Effector memory CD8-positive, alpha-beta T cell (primary cell): ENCODE results near the gene METTL24.
A peak's percentile ranks its signal among the peaks of the same experiment; 100 is the strongest.

ENCODE experiments used
- ATAC-seq: fragments of 150-1000 bp; cut with Tn5 transposase; replicated peaks from 2 replicates; pipeline ENCODE4 v1.10.0; 2021; ENCODE audit warnings: mild to moderate bottlenecking, moderate library complexity
- DNase-seq, 3 experiments: peaks; one replicate each; pipeline ENCODE4 v3.0.0; 2021
- H3K27ac Mint-ChIP-seq, 2 donors: one replicate each; pipeline ENCODE4 v1.8.0; 2022; ENCODE audit warnings: mild to moderate bottlenecking in 2 of 2, mixed read lengths in 2 of 2, moderate library complexity in 2 of 2
- H3K27me3 Mint-ChIP-seq, 2 donors: one replicate each; pipeline ENCODE4 v1.8.0; 2022; ENCODE audit warnings: mixed read lengths in 2 of 2
- H3K36me3 Mint-ChIP-seq: one replicate; pipeline ENCODE4 v1.8.0; 2022; ENCODE audit warnings: mild to moderate bottlenecking, moderate library complexity, mixed read lengths; ENCODE audit not compliant: insufficient read depth
- H3K4me1 Mint-ChIP-seq, 2 donors: one replicate each; pipeline ENCODE4 v1.8.0; 2022; ENCODE audit warnings: low read depth in 2 of 2, mixed read lengths in 2 of 2
- H3K4me3 Mint-ChIP-seq, 2 donors: one replicate each; pipeline ENCODE4 v1.8.0; 2022; ENCODE audit warnings: mild to moderate bottlenecking in 2 of 2, mixed read lengths in 2 of 2, moderate library complexity in 2 of 2
- H3K9me3 Mint-ChIP-seq, 2 donors: one replicate each; pipeline ENCODE4 v1.8.0; 2022; ENCODE audit warnings: mixed read lengths in 2 of 2

Gene METTL24

DNA sequence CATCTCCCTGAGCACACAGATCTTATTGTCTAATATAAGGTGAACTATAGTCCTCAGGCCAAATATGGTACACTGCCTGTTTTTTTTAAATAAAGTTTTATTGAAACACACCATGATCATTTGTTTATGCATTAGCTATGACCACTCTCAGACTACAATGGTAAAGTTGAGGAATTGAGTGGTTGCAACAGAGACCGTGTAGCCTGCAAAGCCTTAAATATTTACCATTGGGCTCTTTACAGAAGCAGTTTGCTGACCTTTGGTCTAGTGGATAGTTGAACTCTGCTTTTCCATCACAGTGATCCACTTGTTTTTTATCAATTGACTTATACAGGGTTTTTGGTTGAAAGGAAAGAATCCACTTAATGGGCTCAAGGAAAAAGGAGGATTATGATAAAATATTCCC, 27.3 kb upstream of the METTL24 start:
- DNase-seq (no peak), ATAC-seq (no peak)
- peaks cover 0 to 5% of the 10 kb centered on the region in 2 donors for H3K4me1 Mint-ChIP-seq
- no peaks in the 10 kb centered on the region for H3K36me3 Mint-ChIP-seq
- peaks cover 0 to 5% of the 10 kb centered on the region in 2 donors for H3K9me3 Mint-ChIP-seq
- H3K4me3 Mint-ChIP-seq: no peak overlapping the region
- no peak overlapping the region for H3K27ac Mint-ChIP-seq
- H3K27me3 Mint-ChIP-seq: peaks cover 6 to 10% of the 10 kb centered on the region in 2 donors

- ATAC-seq: no peak
- peaks cover 0 to 5% of the 10 kb centered on the region in 2 donors for H3K9me3 Mint-ChIP-seq
These were observed 20.4 kb upstream of the METTL24 start for GRCh38 chr6:110378552-110378951.

GRCh38 chr6:110369066-110369465, 10.9 kb upstream of the METTL24 start:
- DNase-seq (no peak), ATAC-seq (no peak)
- H3K36me3 Mint-ChIP-seq: no peaks in the 10 kb centered on the region
- H3K9me3 Mint-ChIP-seq: no peaks in the 10 kb centered on the region
- no peak overlapping the region for H3K4me3 Mint-ChIP-seq
- peaks cover 5 to 8% of the 10 kb centered on the region in 2 donors for H3K4me1 Mint-ChIP-seq
- H3K27ac Mint-ChIP-seq: no peak overlapping the region
- H3K27me3 Mint-ChIP-seq: peaks cover 30 to 31% of the 10 kb centered on the region in 2 donors

More at GRCh38 chr6:110378552-110378951, 20.4 kb upstream of the METTL24 start:
- peaks cover 12 to 36% of the 10 kb centered on the region in 2 donors for H3K27me3 Mint-ChIP-seq
- DNase-seq: no peak
- H3K4me1 Mint-ChIP-seq: no peaks in the 10 kb centered on the region
- H3K27ac Mint-ChIP-seq: no peak overlapping the region
- H3K4me3 Mint-ChIP-seq: no peak overlapping the region
- no peaks in the 10 kb centered on the region for H3K36me3 Mint-ChIP-seq

- DNase-seq: no peak
- H3K4me1 Mint-ChIP-seq: peaks cover 5 to 8% of the 10 kb centered on the region in 2 donors
- H3K36me3 Mint-ChIP-seq: no peaks in the 10 kb centered on the region
- H3K9me3 Mint-ChIP-seq: no peaks in the 10 kb centered on the region
- H3K4me3 Mint-ChIP-seq: no peak overlapping the region
- ATAC-seq: no peak
- H3K27ac Mint-ChIP-seq: no peak overlapping the region
- H3K27me3 Mint-ChIP-seq: peaks cover 35% of the 10 kb centered on the region in 2 donors
These were observed 10.1 kb upstream of the METTL24 start for GRCh38 chr6:110368284-110368683.

- Mint-ChIP-seq H3K27ac (no peak overlapping the region), H3K9me3 (no peaks in the 10 kb centered on the region), H3K27me3 (peaks cover 34 to 35% of the 10 kb centered on the region in 2 donors), H3K36me3 (no peaks in the 10 kb centered on the region), H3K4me1 (peaks cover 5 to 8% of the 10 kb centered on the region in 2 donors), H3K4me3 (no peak overlapping the region)
- ATAC-seq (no peak), DNase-seq (no peak)
These were observed 9.7 kb upstream of the METTL24 start for GRCh38 chr6:110367825-110368224.

DNA sequence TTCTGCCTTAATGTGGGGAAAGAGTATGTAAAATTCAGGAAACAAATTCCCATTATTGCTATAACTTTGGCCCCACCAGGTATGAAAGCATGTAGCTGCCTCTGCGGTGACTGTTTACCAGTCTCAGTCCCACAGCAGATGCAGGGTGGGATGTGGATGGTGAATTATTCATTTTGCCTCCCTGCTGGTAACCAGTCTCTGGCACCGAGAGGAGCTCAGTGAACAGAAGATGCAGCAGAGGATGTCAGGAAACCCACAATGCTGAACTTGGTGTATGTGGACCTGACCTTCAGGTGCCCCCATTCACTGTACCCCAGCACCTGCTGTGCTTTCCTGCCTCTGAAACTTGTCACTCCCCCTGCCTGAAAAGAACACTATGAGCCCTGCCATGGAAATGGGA, 8.8 kb upstream of the METTL24 start:
- H3K27ac Mint-ChIP-seq: no peak overlapping the region
- no peaks in the 10 kb centered on the region for H3K36me3 Mint-ChIP-seq
- peaks cover 5 to 8% of the 10 kb centered on the region in 2 donors for H3K4me1 Mint-ChIP-seq
- ATAC-seq (peak; percentile 74), DNase-seq (no peak)
- peak overlapping the region in 1 of 2 donors; percentile 13 for H3K4me3 Mint-ChIP-seq
- no peaks in the 10 kb centered on the region for H3K9me3 Mint-ChIP-seq
- H3K27me3 Mint-ChIP-seq: peaks cover 35% of the 10 kb centered on the region in 2 donors

- Mint-ChIP-seq H3K4me3 (peak overlapping the region; percentile 13 to 23), H3K4me1 (peaks cover 5 to 8% of the 10 kb centered on the region in 2 donors), H3K27me3 (peaks cover 29 to 35% of the 10 kb centered on the region in 2 donors), H3K36me3 (no peaks in the 10 kb centered on the region), H3K27ac (peak overlapping the region in 1 of 2 donors; percentile 19), H3K9me3 (peaks cover 0 to 1% of the 10 kb centered on the region in 2 donors)
- no peak for DNase-seq
- ATAC-seq: peak; percentile 39
These were observed 8.1 kb upstream of the METTL24 start for GRCh38 chr6:110366256-110366655.

GRCh38 chr6:110364364-110365105, 6.4 kb upstream of the METTL24 start:
- ATAC-seq (no peak), DNase-seq (no peak)
- Mint-ChIP-seq H3K4me1 (peaks cover 5 to 8% of the 10 kb centered on the region in 2 donors), H3K9me3 (peaks cover 0 to 1% of the 10 kb centered on the region in 2 donors), H3K27ac (no peak overlapping the region), H3K4me3 (no peak overlapping the region), H3K27me3 (peaks cover 32 to 43% of the 10 kb centered on the region in 2 donors), H3K36me3 (no peaks in the 10 kb centered on the region)

GRCh38 chr6:110363748-110364147, 5.6 kb upstream of the METTL24 start:
- no peaks in the 10 kb centered on the region for H3K36me3 Mint-ChIP-seq

GRCh38 chr6:110360676-110361075, 2.5 kb upstream of the METTL24 start:
- Mint-ChIP-seq H3K27me3 (peaks cover 59 to 77% of the 10 kb centered on the region in 2 donors), H3K4me1 (peaks cover 3 to 10% of the 10 kb centered on the region in 2 donors), H3K4me3 (no peak overlapping the region), H3K27ac (no peak overlapping the region), H3K36me3 (no peaks in the 10 kb centered on the region), H3K9me3 (peaks cover 0 to 1% of the 10 kb centered on the region in 2 donors)
- no peak for DNase-seq
- no peak for ATAC-seq

More at GRCh38 chr6:110363748-110364147, 5.6 kb upstream of the METTL24 start:
- ATAC-seq (no peak), DNase-seq (no peak)
- peaks cover 0 to 1% of the 10 kb centered on the region in 2 donors for H3K9me3 Mint-ChIP-seq
- no peak overlapping the region for H3K4me3 Mint-ChIP-seq
- H3K27me3 Mint-ChIP-seq: peaks cover 40 to 50% of the 10 kb centered on the region in 2 donors
- no peak overlapping the region for H3K27ac Mint-ChIP-seq
- peaks cover 5 to 8% of the 10 kb centered on the region in 2 donors for H3K4me1 Mint-ChIP-seq

DNA sequence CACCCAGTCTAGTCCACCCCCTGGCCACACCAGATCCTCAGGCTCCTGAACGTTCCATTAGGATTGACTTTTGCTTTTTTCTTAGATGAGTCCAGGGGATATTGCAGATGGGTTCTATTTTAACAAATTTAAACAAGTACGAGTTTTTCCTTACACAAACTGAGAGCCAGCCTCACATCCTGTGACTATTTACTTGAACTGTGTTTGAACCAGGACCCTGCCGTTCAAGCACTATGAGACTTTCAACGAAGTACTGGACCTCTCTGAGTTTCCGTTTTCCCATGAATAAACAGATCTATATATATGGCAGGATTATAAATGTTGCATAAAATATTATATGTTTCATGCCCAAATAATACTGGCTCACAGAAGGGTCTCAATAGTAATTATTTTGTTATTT, 1.4 kb upstream of the METTL24 start:
- Mint-ChIP-seq H3K4me1 (peaks cover 3 to 10% of the 10 kb centered on the region in 2 donors), H3K36me3 (no peaks in the 10 kb centered on the region), H3K27ac (no peak overlapping the region), H3K27me3 (peaks cover 61 to 84% of the 10 kb centered on the region in 2 donors), H3K4me3 (peak overlapping the region in 1 of 2 donors; percentile 20), H3K9me3 (peaks cover 0 to 1% of the 10 kb centered on the region in 2 donors)
- no peak for DNase-seq
- ATAC-seq: no peak

DNA sequence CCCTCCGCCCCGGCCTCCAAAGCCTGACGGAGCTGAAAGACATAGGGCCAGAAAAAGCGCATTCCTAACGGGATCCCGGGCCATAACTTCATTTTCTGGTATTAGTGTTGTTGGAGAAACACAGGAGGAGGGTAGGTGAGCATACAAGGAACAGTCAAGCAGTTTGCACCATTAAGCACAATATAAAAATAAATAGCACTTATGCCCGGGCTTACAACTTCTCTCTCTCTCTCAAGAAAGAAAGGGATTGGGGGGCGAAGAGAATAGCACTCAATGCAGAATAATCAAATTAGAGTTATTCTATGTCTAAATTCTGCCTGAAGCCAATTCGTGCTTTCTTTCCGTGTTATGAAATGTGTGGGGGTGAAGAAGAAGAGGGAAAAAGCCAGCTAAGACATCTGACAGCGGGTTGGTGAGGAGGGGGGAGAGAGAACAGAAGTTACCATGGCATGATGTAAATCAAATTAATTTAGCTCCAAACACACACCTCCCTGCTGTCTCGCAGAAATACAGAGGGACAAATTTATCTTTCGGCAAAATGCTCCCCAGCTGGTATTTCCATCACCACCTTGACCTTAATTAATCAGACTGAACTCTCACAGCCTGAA, 508 bp upstream of the METTL24 start:
- H3K4me3 Mint-ChIP-seq: peak overlapping the region; percentile 33 to 63
- ATAC-seq (no peak), DNase-seq (no peak)
- peaks cover 3 to 10% of the 10 kb centered on the region in 2 donors for H3K4me1 Mint-ChIP-seq
- no peak overlapping the region for H3K27ac Mint-ChIP-seq
- H3K9me3 Mint-ChIP-seq: peaks cover 0 to 1% of the 10 kb centered on the region in 2 donors
- no peaks in the 10 kb centered on the region for H3K36me3 Mint-ChIP-seq
- peaks cover 60 to 75% of the 10 kb centered on the region in 2 donors for H3K27me3 Mint-ChIP-seq

GRCh38 chr6:110357298-110357663, 868 bp downstream of the METTL24 start:
- Mint-ChIP-seq H3K27me3 (peaks cover 63 to 67% of the 10 kb centered on the region in 2 donors), H3K36me3 (no peaks in the 10 kb centered on the region), H3K4me3 (peak overlapping the region; percentile 73 to 79), H3K27ac (no peak overlapping the region), H3K9me3 (peaks cover 0 to 1% of the 10 kb centered on the region in 2 donors), H3K4me1 (peaks cover 3 to 10% of the 10 kb centered on the region in 2 donors)
- no peak for DNase-seq
- peak; percentile 24 for ATAC-seq

DNA sequence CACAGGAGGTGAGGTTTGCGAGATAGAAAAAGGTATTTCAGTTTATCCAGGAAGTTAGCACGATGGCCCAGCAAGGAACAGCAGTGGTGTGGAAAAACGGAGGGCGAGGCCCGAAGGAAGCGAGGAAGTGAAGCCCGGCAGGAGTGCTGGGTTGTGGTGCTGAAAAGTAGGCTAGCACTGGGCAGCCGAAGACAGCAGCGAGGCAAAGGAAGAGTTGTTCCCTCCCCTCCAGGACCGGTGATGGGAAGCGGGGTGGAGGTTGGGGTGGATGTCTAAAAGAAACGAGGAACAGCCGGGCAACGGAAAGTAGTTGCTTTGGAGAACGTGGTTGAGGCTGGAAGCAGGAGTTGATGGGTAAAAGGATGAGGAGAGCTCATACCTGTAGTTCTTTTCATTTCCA, 1.4 kb downstream of the METTL24 start:
- ATAC-seq: no peak
- H3K27me3 Mint-ChIP-seq: peaks cover 59 to 62% of the 10 kb centered on the region in 2 donors
- DNase-seq: no peak
- H3K27ac Mint-ChIP-seq: no peak overlapping the region
- H3K4me1 Mint-ChIP-seq: peaks cover 3 to 10% of the 10 kb centered on the region in 2 donors
- peak overlapping the region; percentile 73 to 79 for H3K4me3 Mint-ChIP-seq
- no peaks in the 10 kb centered on the region for H3K36me3 Mint-ChIP-seq
- peaks cover 0 to 1% of the 10 kb centered on the region in 2 donors for H3K9me3 Mint-ChIP-seq
